OCI-LY7 (cell line): ENCODE data around the gene PARP14. TPM values are rescaled to one million over a fixed set of nuclear protein-coding genes. Genes with fewer than 3 reads are reported as not detected.

ENCODE experiments used
- BruUV-seq: library from RNA; stranded (reverse); fragments of 400-500 nt; replicated peaks from 2 replicates; lab custom pipeline; 2021; lab: Mats Ljungman, UMichigan
- CTCF ChIA-PET: fragments of 300-600 bp; sonication (Branson Sonifier 250); formaldehyde crosslinking; loops from one replicate; lab custom pipeline; 2022; ENCODE audit warnings: antibody characterized with exemption; ENCODE audit not compliant: unreplicated experiment; lab: Charles Lee
- POLR2A ChIA-PET: fragments of 300-600 bp; sonication (Branson Sonifier 250); formaldehyde crosslinking; loops from one replicate; lab custom pipeline; 2022; ENCODE audit warnings: antibody characterized with exemption; lab: Charles Lee
- DNase-seq: peaks from one replicate; pipeline ENCODE4 v3.0.0-alpha.2; 2015; ENCODE audit warnings: low spot score
- H2AFZ ChIP-seq: fragments of 200-600 bp; sonication (generic), shearing (Covaris generic); 2 replicates; pipeline ENCODE4 v1.6.1; 2014; ENCODE audit warnings: mild to moderate bottlenecking, antibody characterized with exemption, low read length, moderate library complexity
- H3K27ac ChIP-seq: fragments of 200-600 bp; sonication (generic); 2 replicates; pipeline ENCODE4 v1.5.1; 2014; ENCODE audit warnings: mixed run types, low read depth, mild to moderate bottlenecking, moderate library complexity, low read length, inconsistent platforms; ENCODE audit not compliant: poor library complexity, severe bottlenecking
- H3K36me3 ChIP-seq: fragments of 200-600 bp; sonication (generic); 2 replicates; pipeline ENCODE4 v1.6.1; 2014; ENCODE audit warnings: mild to moderate bottlenecking, antibody characterized with exemption, low read length, moderate library complexity, mixed read lengths; ENCODE audit not compliant: insufficient read depth
- H3K4me1 ChIP-seq: fragments of 200-600 bp; sonication (generic); 2 replicates; pipeline ENCODE4 v1.5.1; 2014; ENCODE audit warnings: mild to moderate bottlenecking, low read length; ENCODE audit not compliant: insufficient read depth, poor library complexity, severe bottlenecking
- H3K4me2 ChIP-seq: fragments of 200-600 bp; sonication (generic); 2 replicates; pipeline ENCODE4 v1.6.1; 2014; ENCODE audit warnings: mild to moderate bottlenecking, low read length
- H3K4me3 ChIP-seq: fragments of 200-600 bp; sonication (generic); 2 replicates; pipeline ENCODE4 v1.5.1; 2014; ENCODE audit warnings: mild to moderate bottlenecking, low read depth, low read length; ENCODE audit not compliant: poor library complexity, severe bottlenecking
- H3K79me2 ChIP-seq: fragments of 200-600 bp; sonication (generic); 2 replicates; pipeline ENCODE4 v1.6.1; 2016; ENCODE audit warnings: low read depth, mild to moderate bottlenecking, low read length, moderate library complexity, mixed read lengths; ENCODE audit not compliant: insufficient read depth
- H3K9me2 ChIP-seq: fragments of 200-600 bp; sonication (generic); 2 replicates; pipeline ENCODE4 v1.6.1; 2016; ENCODE audit warnings: mild to moderate bottlenecking, low read length, mixed read lengths; ENCODE audit not compliant: insufficient read depth
- H3K9me3 ChIP-seq: fragments of 200-600 bp; sonication (generic); 2 replicates; pipeline ENCODE4 v1.6.1; 2014; ENCODE audit warnings: mild to moderate bottlenecking, mixed run types, low read length, mixed read lengths
- H4K20me1 ChIP-seq: fragments of 200-600 bp; sonication (generic); 2 replicates; pipeline ENCODE4 v1.6.1; 2014; ENCODE audit warnings: mild to moderate bottlenecking, antibody characterized with exemption, low read length, moderate library complexity, mixed read lengths; ENCODE audit not compliant: insufficient read depth
- EZH2phosphoT487 ChIP-seq: fragments of 200-600 bp; sonication (generic); IDR thresholded peaks from 2 replicates; pipeline ENCODE4 v1.6.1; 2018; ENCODE audit warnings: low read depth, borderline replicate concordance, mild to moderate bottlenecking, mixed run types, antibody characterized with exemption, low read length, moderate library complexity, mixed read lengths
- intact Hi-C: fragments of 100-400 bp; cut with micrococcal nuclease; formaldehyde crosslinking; loops from one replicate; pipeline ENCODE4 v1.10.0; 2022; ENCODE audit not compliant: unreplicated experiment
- total RNA-seq, 2 experiments: library from RNA; depleted of rRNA in 1 of 2; stranded (reverse); fragments of >200 nt in 1 of 2; shearing (Covaris generic) in 1 of 2; gene quantifications; 2 replicates each; pipeline ENCODE4 v1.2.3, GENCODE V29; 2014 to 2022
- TF ChIP-seq, protein P1 (sequence below): fragments of 200-600 bp; sonication (generic); conservative IDR thresholded peaks from 2 replicates; pipeline ENCODE4 v1.5.1; 2014; ENCODE audit warnings: mild to moderate bottlenecking, antibody characterized with exemption, low read length, moderate library complexity, mixed read lengths

PARP14 gene
- total RNA-seq, 2 experiments from 2014 or later, result 5.6 to 12.4 TPM

DNA sequence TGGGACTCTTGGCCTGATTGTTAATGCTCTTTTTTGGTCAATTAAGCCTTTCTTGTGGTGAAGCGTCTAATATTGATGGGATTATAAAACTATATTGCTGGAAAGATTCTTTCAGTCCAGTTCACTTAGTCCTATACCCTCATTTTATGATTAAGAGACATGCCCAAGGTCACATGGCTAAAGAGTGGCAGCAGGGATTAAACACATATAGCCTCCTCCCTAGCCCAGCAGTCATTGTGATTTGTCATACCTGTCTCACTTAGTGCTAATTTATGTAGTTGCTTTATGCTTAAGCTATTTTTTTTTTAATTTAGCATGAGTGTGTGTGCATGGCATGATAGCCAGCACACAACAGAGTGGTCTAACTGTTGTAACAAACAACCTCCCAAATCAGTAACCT is 9.5 kb downstream of the PARP14 start:
- no peaks in the 10 kb centered on the region for H3K36me3 ChIP-seq
- no peak overlapping the region for H3K4me3 ChIP-seq
- ChIA-PET CTCF (no interaction called here), POLR2A (no interaction called here)
- DNase-seq, result no peak
- no peaks in the 10 kb centered on the region for H4K20me1 ChIP-seq
- no peaks in the 10 kb centered on the region for H3K9me2 ChIP-seq
- peaks cover 5% of the 10 kb centered on the region for H3K4me1 ChIP-seq
- no peak overlapping the region for H3K4me2 ChIP-seq
- intact Hi-C loops, result no loop called here
- H2AFZ ChIP-seq, result no peak overlapping the region
- no peak for TF ChIP-seq EZH2phosphoT487
- TF ChIP-seq, protein P1, sequence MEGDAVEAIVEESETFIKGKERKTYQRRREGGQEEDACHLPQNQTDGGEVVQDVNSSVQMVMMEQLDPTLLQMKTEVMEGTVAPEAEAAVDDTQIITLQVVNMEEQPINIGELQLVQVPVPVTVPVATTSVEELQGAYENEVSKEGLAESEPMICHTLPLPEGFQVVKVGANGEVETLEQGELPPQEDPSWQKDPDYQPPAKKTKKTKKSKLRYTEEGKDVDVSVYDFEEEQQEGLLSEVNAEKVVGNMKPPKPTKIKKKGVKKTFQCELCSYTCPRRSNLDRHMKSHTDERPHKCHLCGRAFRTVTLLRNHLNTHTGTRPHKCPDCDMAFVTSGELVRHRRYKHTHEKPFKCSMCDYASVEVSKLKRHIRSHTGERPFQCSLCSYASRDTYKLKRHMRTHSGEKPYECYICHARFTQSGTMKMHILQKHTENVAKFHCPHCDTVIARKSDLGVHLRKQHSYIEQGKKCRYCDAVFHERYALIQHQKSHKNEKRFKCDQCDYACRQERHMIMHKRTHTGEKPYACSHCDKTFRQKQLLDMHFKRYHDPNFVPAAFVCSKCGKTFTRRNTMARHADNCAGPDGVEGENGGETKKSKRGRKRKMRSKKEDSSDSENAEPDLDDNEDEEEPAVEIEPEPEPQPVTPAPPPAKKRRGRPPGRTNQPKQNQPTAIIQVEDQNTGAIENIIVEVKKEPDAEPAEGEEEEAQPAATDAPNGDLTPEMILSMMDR, result no peak
- BruUV-seq, result no TSS peak
- no peaks in the 10 kb centered on the region for H3K79me2 ChIP-seq
- no peak overlapping the region for H3K27ac ChIP-seq
- H3K9me3 ChIP-seq, result no peaks in the 10 kb centered on the region

DNA sequence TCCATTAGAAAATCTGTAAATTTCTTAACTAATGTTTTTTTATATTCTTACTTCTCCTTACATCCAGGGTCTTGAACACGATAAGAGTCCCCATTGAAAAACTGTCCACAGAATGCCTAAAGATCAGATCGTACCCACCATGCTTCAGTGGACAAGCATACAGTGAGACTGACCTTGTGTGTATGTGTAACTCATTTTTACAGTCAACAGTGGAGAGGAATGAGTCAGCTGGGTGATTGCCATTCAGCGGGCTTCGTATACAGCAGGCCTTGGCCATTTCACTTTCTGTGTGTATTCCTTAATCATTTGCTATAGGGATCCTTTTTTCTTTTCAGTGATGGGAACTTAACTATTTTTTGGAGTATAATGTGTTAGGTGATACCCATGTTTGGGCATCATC is 10.6 kb downstream of the PARP14 start:
- no peak overlapping the region for H3K4me3 ChIP-seq
- peaks cover 13% of the 10 kb centered on the region for H3K4me1 ChIP-seq
- TF ChIP-seq, protein P1, result no peak
- no peak for TF ChIP-seq EZH2phosphoT487
- H3K36me3 ChIP-seq, result no peaks in the 10 kb centered on the region; the same call in 1 of the 2 replicates
- H3K9me3 ChIP-seq, result no peaks in the 10 kb centered on the region
- no peak for DNase-seq
- no peaks in the 10 kb centered on the region for H3K9me2 ChIP-seq
- H3K4me2 ChIP-seq, result no peak overlapping the region
- H3K79me2 ChIP-seq, result no peaks in the 10 kb centered on the region
- H2AFZ ChIP-seq, result no peak overlapping the region
- CTCF ChIA-PET, result no interaction called here
- POLR2A ChIA-PET, result no interaction called here
- intact Hi-C loops, result no loop called here
- H3K27ac ChIP-seq, result no peak overlapping the region
- no peaks in the 10 kb centered on the region for H4K20me1 ChIP-seq
- no TSS peak for BruUV-seq

DNA sequence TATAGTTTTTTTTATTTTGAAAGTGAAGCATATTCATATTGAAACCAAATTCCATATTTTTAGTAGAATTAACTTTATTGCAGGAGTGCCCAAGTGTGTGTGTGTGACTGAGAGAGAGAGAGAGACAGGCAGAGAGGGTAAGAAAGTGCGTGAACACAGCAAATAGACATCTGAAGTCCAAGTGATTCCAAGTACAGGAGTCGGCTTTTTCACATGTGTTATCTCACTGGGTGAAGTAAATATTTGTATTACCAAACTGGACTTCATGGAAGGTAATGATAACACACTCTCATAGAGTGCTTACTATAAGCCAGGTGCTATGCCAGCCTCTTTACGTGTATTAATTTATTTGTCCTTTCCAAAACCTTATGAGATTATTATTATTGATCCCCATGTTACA is 12.0 kb downstream of the PARP14 start:
- no TSS peak for BruUV-seq
- H3K36me3 ChIP-seq, result peaks cover 6% of the 10 kb centered on the region; the same call in 1 of the 2 replicates
- H3K9me3 ChIP-seq, result 0 out of 2 replicates have a peak, but pooled peaks cover 4% of the 10 kb centered on the region
- no peaks in the 10 kb centered on the region for H3K79me2 ChIP-seq
- no peak overlapping the region for H2AFZ ChIP-seq
- H3K27ac ChIP-seq, result no peak overlapping the region
- H3K9me2 ChIP-seq, result no peaks in the 10 kb centered on the region
- TF ChIP-seq, protein P1, result no peak
- no peak for TF ChIP-seq EZH2phosphoT487
- no peak overlapping the region for H3K4me2 ChIP-seq
- peaks cover 16% of the 10 kb centered on the region for H3K4me1 ChIP-seq
- intact Hi-C loops, result no loop called here
- no peak overlapping the region for H3K4me3 ChIP-seq
- no peaks in the 10 kb centered on the region for H4K20me1 ChIP-seq
- POLR2A ChIA-PET, result no interaction called here
- DNase-seq, result no peak
- CTCF ChIA-PET, result no interaction called here
